ENCODE data around the gene IDE. TPM values are rescaled to one million over a fixed set of nuclear protein-coding genes. Genes with fewer than 3 reads are reported as not detected.

The IDE gene
- total RNA-seq, 1 donor from 2014 or later, result 17.2 TPM

DNA sequence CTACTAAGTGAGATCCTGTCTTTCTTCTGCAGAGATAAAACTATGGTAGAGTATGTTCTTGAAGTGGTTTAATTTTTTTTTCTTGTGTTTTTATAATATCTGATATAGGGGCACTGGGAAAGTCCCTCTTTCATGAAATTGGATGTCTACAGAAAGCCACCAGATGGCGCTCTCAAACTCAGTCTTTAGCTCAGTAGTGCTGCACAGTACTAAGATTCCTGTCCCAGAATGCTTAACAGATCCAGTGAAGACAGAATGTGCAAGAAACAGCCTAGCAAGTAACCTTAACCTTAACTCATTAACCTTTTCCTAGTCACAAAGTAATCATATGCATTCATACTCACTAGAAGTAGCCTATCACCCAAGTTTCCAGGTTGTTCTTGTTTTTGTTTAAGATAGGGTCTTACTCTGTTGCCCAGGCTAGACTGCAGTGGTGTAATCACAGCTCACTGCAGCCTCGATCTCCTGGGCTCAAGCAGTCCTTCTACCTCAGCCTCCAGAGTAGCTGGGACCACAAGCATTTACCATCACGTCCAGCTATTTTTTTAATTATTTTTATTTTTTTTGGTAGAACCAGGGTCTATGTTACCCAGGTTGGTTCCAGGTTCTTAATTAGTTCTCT lies 56.7 kb downstream of the IDE start:
- no peaks in the 10 kb centered on the region for H3K9me3 Mint-ChIP-seq (ENCODE audit: unreplicated experiment)
- no peaks in the 10 kb centered on the region for H3K36me3 Mint-ChIP-seq (ENCODE audit: unreplicated experiment)
- H3K27ac Mint-ChIP-seq (ENCODE audit: unreplicated experiment), result no peak overlapping the region

DNA sequence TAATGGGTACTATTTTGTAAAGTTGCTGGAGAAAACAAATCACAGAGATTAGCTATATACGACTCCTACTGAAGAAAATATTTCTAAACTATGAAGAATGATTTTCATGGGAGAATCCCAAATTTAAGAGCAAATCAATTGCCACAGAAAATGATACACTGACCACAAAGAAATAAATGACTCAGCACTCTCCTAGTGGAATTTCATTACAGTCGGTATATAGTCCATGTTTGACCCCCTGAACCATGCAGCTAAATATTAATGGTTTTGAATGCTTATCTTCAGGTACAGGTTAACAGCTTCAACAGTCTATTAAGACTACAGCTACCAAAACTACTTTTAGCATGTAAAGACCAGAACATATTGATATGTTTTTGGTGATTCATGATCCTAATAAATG lies 65.0 kb downstream of the IDE start:
- Mint-ChIP-seq H3K27ac (ENCODE audit: unreplicated experiment) (no peak overlapping the region), H3K36me3 (ENCODE audit: unreplicated experiment) (no peaks in the 10 kb centered on the region), H3K4me1 (ENCODE audit: low read depth, unreplicated experiment) (peaks cover 2% of the 10 kb centered on the region), H3K27me3 (ENCODE audit: unreplicated experiment) (no peaks in the 10 kb centered on the region), H3K9me3 (ENCODE audit: unreplicated experiment) (no peaks in the 10 kb centered on the region), H3K4me3 (ENCODE audit: unreplicated experiment) (no peak overlapping the region)
- TF ChIP-seq, protein P1, sequence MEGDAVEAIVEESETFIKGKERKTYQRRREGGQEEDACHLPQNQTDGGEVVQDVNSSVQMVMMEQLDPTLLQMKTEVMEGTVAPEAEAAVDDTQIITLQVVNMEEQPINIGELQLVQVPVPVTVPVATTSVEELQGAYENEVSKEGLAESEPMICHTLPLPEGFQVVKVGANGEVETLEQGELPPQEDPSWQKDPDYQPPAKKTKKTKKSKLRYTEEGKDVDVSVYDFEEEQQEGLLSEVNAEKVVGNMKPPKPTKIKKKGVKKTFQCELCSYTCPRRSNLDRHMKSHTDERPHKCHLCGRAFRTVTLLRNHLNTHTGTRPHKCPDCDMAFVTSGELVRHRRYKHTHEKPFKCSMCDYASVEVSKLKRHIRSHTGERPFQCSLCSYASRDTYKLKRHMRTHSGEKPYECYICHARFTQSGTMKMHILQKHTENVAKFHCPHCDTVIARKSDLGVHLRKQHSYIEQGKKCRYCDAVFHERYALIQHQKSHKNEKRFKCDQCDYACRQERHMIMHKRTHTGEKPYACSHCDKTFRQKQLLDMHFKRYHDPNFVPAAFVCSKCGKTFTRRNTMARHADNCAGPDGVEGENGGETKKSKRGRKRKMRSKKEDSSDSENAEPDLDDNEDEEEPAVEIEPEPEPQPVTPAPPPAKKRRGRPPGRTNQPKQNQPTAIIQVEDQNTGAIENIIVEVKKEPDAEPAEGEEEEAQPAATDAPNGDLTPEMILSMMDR (IDR thresholded peaks at IDR 0.05; ENCODE audit: partially characterized antibody, unreplicated experiment), result no peak
- DNase-seq, result no peak

More for the DNA sequence above, 56.7 kb downstream of the IDE start:
- Mint-ChIP-seq H3K27me3 (ENCODE audit: unreplicated experiment) (peaks cover 3% of the 10 kb centered on the region), H3K4me1 (ENCODE audit: low read depth, unreplicated experiment) (no peaks in the 10 kb centered on the region), H3K4me3 (ENCODE audit: unreplicated experiment) (no peak overlapping the region)
- peak; percentile 51 for DNase-seq
- TF ChIP-seq, protein P1 (IDR thresholded peaks at IDR 0.05; ENCODE audit: partially characterized antibody, unreplicated experiment), result peak; percentile 78

DNA sequence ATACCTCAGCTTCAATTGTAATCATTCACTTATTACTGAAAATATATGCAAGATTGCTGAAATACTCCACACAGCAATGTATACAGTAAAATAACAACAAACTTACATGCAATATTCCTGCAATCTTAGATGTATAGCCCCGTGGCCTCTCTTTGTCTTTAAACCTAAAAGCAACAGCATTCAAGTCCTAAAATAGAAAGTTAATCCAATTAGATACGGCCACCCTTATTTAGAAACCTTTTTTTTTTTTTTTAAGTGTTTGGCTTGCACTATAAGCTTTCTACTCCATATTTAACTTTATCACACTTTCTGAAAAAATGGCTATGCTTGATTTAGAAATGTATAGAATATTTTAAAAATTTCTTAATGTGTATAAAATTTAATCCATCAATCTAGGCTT lies 67.6 kb downstream of the IDE start:
- Mint-ChIP-seq H3K27me3 (ENCODE audit: unreplicated experiment) (no peaks in the 10 kb centered on the region), H3K4me3 (ENCODE audit: unreplicated experiment) (no peak overlapping the region), H3K9me3 (ENCODE audit: unreplicated experiment) (no peaks in the 10 kb centered on the region), H3K4me1 (ENCODE audit: low read depth, unreplicated experiment) (peaks cover 2% of the 10 kb centered on the region), H3K27ac (ENCODE audit: unreplicated experiment) (no peak overlapping the region), H3K36me3 (ENCODE audit: unreplicated experiment) (no peaks in the 10 kb centered on the region)
- TF ChIP-seq, protein P1 (IDR thresholded peaks at IDR 0.05; ENCODE audit: partially characterized antibody, unreplicated experiment), result no peak
- no peak for DNase-seq

GRCh38 chr10:92505044-92505443 lies 68.8 kb downstream of the IDE start:
- H3K27ac Mint-ChIP-seq (ENCODE audit: unreplicated experiment), result no peak overlapping the region
- no peaks in the 10 kb centered on the region for H3K27me3 Mint-ChIP-seq (ENCODE audit: unreplicated experiment)
- H3K9me3 Mint-ChIP-seq (ENCODE audit: unreplicated experiment), result no peaks in the 10 kb centered on the region
- H3K4me1 Mint-ChIP-seq (ENCODE audit: low read depth, unreplicated experiment), result peaks cover 2% of the 10 kb centered on the region
- TF ChIP-seq, protein P1 (IDR thresholded peaks at IDR 0.05; ENCODE audit: partially characterized antibody, unreplicated experiment), result no peak
- H3K4me3 Mint-ChIP-seq (ENCODE audit: unreplicated experiment), result no peak overlapping the region
- no peak for DNase-seq
- no peaks in the 10 kb centered on the region for H3K36me3 Mint-ChIP-seq (ENCODE audit: unreplicated experiment)

DNA sequence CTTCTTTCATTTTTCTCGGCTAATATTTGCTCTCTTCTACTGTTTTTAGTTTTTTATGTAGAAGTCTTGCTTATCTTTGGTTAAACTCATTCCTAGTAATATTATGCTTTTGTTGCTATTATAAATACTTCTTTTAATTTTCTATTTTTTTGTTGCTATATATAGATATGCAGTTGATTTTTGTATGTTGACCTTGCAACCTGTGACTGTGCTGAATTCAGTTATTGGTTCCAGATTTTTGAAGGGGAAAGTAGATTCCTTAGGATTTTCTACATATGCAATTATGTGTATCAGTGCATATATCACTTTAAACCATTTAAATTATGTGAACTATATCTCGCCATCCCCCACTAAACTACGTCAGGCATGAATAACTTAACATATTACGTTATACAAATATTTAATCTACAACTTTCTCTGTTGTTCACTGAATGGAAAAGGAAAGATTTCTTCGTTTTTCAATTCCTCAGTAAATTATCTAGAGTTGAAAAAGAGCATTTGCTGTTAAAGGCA lies 71.5 kb downstream of the IDE start:
- Mint-ChIP-seq H3K36me3 (ENCODE audit: unreplicated experiment) (no peaks in the 10 kb centered on the region), H3K4me1 (ENCODE audit: low read depth, unreplicated experiment) (no peaks in the 10 kb centered on the region), H3K27me3 (ENCODE audit: unreplicated experiment) (no peaks in the 10 kb centered on the region), H3K27ac (ENCODE audit: unreplicated experiment) (no peak overlapping the region), H3K4me3 (ENCODE audit: unreplicated experiment) (no peak overlapping the region), H3K9me3 (ENCODE audit: unreplicated experiment) (no peaks in the 10 kb centered on the region)
- TF ChIP-seq, protein P1 (IDR thresholded peaks at IDR 0.05; ENCODE audit: partially characterized antibody, unreplicated experiment), result no peak
- no peak for DNase-seq

Measured in glutamatergic neuron (in vitro differentiated cells).